Measurements from ENCODE around the gene MIGA2.

Gene MIGA2

DNA sequence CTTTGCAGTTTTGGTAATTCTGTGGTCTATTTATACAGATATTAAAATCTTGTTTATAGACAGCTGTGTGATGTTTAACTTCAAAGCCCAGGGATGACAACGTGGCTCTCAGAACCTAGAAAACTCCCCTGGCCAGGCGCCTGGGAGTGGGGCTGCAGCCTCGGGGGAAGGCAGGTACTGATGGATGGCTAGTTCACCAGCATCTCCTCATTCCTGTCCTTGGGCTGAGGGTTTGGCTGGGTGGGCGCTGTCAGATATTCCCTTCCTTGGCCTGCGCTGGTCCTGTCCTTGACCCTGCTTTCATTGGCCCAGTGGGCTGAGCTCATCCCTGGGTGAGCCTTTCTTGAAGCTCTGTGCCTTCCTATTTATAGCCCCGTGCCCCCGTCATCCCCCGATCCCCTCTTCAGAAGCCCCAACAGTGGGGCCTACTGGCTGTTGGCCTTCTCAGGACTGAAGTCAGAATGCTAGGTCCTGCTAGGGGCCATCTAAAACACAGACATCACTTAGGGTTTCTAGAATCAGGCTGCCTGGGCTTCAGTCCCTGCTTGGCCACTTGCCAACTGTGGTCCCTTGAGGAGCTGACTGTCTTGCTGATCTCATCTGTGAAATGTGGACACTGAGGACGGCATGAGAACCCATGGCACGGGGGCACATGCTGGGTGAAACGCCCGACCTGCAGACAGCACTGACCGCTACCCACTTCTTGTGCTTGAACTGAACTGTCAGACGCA is 29.2 kb upstream of the MIGA2 start:
- H3K4me2 ChIP-seq (ENCODE audit: low read length, poor library complexity, severe bottlenecking) = no peak overlapping the region
- H4K91ac ChIP-seq (ENCODE audit: low read length) = no peak overlapping the region
- no peak overlapping the region for H3K27ac ChIP-seq (ENCODE audit: low read length, poor library complexity, severe bottlenecking)
- H3K4ac ChIP-seq (ENCODE audit: low read depth in 1 of 2, low read length in 2 of 2) = no peak overlapping the region
- WGBS = 92% methylated on average over 14 of the region's 14 CpGs
- DNase-seq = no peak
- no peak overlapping the region for H3K14ac ChIP-seq (ENCODE audit: low read length in 2 of 2)
- H3K4me3 ChIP-seq (ENCODE audit: insufficient read depth in 1 of 2, low read depth in 1 of 2, low read length in 2 of 2) = no peak overlapping the region
- H3K18ac ChIP-seq (ENCODE audit: low read depth in 1 of 2, low read length in 2 of 2) = no peak overlapping the region
- no peak overlapping the region for H2BK12ac ChIP-seq (ENCODE audit: low read length in 2 of 2)
- H4K8ac ChIP-seq (ENCODE audit: low read length) = no peak overlapping the region
- H3K23ac ChIP-seq (ENCODE audit: low read length in 2 of 2) = no peak overlapping the region
- no peak overlapping the region for H2BK120ac ChIP-seq (ENCODE audit: low read depth, low read length)
- no peak overlapping the region for H2AFZ ChIP-seq (ENCODE audit: low read depth, low read length)
- H2AK5ac ChIP-seq (ENCODE audit: low read length, severe bottlenecking) = no peak overlapping the region
- H3K36me3 ChIP-seq (ENCODE audit: control insufficient read depth in 1 of 2, insufficient read depth in 2 of 2, low read depth in 1 of 2, low read length in 2 of 2) = peaks cover 59 to 92% of the 10 kb centered on the region in 2 experiments
- H2BK15ac ChIP-seq (ENCODE audit: low read depth, poor library complexity, severe bottlenecking) = no peak overlapping the region
- peaks cover 10% of the 10 kb centered on the region for H3K79me1 ChIP-seq (replicated peaks; ENCODE audit: low read length, poor library complexity, severe bottlenecking)
- peaks cover 10% of the 10 kb centered on the region for H3K4me1 ChIP-seq (ENCODE audit: control insufficient read depth, insufficient read depth, low read depth, low read length)
- peak overlapping the region; percentile 45 for H3K9ac ChIP-seq (ENCODE audit: low read length)
- no peaks in the 10 kb centered on the region for H3K9me3 ChIP-seq (ENCODE audit: control insufficient read depth, low read length)
- H3K27me3 ChIP-seq (ENCODE audit: control insufficient read depth in 1 of 2, insufficient read depth in 1 of 2, low read length in 2 of 2) = no peaks in the 10 kb centered on the region
- no peak overlapping the region for H2BK5ac ChIP-seq (ENCODE audit: low read depth, low read length, poor library complexity, severe bottlenecking)

DNA sequence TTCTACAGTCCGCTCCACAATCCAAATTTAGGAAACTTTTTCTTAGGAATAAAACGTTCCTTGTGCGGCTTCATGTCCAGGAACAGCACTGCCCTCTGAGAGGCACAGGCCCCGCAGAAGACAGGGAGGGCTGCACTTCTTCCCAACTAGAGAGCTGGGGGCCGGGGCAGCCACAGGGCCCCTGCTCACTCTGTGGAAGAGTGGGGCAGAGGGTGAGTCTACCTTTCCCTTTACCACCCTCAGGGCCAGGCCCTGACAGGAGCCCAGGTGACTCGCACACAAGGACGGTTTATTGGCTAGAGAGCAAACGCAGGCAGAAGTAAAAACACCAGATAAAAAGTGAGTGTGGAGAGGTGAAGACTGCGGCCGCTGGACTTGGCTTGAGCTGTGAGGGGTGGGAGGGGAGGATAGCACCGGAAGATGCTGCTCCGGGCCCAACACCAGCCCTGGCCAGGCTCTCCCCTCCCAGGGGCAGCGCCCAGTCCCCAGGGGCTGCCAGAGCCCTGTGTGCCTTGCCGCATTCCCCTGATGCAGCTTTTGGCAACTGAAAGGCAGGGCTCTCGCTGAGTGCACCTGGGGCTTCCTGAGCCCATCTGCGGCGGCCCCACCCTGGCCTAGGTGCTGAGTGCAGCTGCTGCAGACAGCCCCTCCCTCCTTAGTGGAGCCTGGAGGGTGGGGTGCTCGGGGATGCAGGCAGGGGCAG is 28.5 kb upstream of the MIGA2 start:
- H3K4me1 ChIP-seq (ENCODE audit: control insufficient read depth, insufficient read depth, low read depth, low read length) = peaks cover 11% of the 10 kb centered on the region
- no peak for DNase-seq
- H4K91ac ChIP-seq (ENCODE audit: low read length) = no peak overlapping the region
- no peak overlapping the region for H3K18ac ChIP-seq (ENCODE audit: low read depth in 1 of 2, low read length in 2 of 2)
- no peak overlapping the region for H2BK15ac ChIP-seq (ENCODE audit: low read depth, poor library complexity, severe bottlenecking)
- H3K23ac ChIP-seq (ENCODE audit: low read length in 2 of 2) = no peak overlapping the region
- no peak overlapping the region for H3K9ac ChIP-seq (ENCODE audit: low read length)
- H3K27me3 ChIP-seq (ENCODE audit: control insufficient read depth in 1 of 2, insufficient read depth in 1 of 2, low read length in 2 of 2) = no peaks in the 10 kb centered on the region
- H3K14ac ChIP-seq (ENCODE audit: low read length in 2 of 2) = no peak overlapping the region
- H4K8ac ChIP-seq (ENCODE audit: low read length) = no peak overlapping the region
- no peak overlapping the region for H2AK5ac ChIP-seq (ENCODE audit: low read length, severe bottlenecking)
- H2BK12ac ChIP-seq (ENCODE audit: low read length in 2 of 2) = no peak overlapping the region
- H3K9me3 ChIP-seq (ENCODE audit: control insufficient read depth, low read length) = no peaks in the 10 kb centered on the region
- no peak overlapping the region for H3K4ac ChIP-seq (ENCODE audit: low read depth in 1 of 2, low read length in 2 of 2)
- peaks cover 16% of the 10 kb centered on the region for H3K79me1 ChIP-seq (replicated peaks; ENCODE audit: low read length, poor library complexity, severe bottlenecking)
- no peak overlapping the region for H3K27ac ChIP-seq (ENCODE audit: low read length, poor library complexity, severe bottlenecking)
- H3K4me3 ChIP-seq (ENCODE audit: insufficient read depth in 1 of 2, low read depth in 1 of 2, low read length in 2 of 2) = no peak overlapping the region
- H3K4me2 ChIP-seq (ENCODE audit: low read length, poor library complexity, severe bottlenecking) = no peak overlapping the region
- H2AFZ ChIP-seq (ENCODE audit: low read depth, low read length) = no peak overlapping the region
- no peak overlapping the region for H2BK120ac ChIP-seq (ENCODE audit: low read depth, low read length)
- H2BK5ac ChIP-seq (ENCODE audit: low read depth, low read length, poor library complexity, severe bottlenecking) = no peak overlapping the region
- peaks cover 54 to 92% of the 10 kb centered on the region in 2 experiments for H3K36me3 ChIP-seq (ENCODE audit: control insufficient read depth in 1 of 2, insufficient read depth in 2 of 2, low read depth in 1 of 2, low read length in 2 of 2)
- WGBS = 95% methylated on average over 18 of the region's 18 CpGs

DNA sequence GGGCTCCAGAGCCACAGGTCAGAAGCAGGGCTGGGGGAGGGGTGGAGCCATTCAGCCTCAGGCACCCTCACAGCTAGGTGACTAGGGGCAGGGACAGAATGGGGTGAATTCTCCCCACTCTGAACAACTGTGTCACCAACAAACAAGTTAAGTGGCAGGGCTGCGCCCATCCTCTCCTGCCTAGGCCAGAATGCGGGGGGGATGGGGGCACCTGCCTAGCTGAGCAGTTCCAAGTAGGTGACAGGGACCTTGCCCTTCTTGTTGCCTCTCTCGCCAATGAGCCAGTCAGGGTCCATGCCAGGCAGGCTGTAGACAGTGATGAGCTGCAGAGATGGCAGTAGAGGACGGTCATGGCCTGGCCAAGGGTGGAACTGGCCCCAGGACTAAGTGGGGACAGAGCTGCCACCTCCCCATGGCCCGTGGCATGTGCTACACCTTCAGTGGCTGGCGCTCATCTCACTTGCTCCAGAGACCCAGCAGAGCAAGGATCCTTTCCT is 27.9 kb upstream of the MIGA2 start:
- no peak overlapping the region for H3K27ac ChIP-seq (ENCODE audit: low read length, poor library complexity, severe bottlenecking)

DNA sequence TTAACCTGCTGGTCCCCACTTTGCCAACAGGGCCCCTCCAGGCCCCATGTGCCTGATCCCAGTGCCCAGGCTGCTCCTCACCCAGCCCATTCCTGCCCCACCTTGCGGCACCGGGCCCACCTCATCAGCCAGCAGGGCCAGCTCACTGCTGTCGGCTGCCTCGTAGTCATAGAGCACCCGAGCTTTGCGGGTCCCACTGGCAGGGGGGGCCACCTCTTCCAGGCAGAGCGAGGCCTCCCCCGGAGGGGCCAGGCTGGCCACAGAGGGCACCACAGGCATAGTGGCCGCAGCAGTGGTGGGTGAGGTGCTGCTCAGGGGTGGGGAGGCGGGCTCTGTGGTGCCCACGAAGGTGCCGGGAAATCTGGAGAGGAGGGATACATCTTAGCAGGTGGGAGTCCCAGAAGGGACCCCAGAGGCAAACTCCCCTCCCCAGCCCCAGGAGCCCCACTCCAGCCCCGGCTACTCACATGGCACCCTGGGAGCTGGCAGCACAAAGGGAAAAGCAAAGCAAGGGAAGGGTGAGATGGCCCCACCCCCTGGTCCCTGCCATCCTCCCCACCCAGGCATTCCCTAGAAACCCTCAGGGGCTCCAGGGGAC is 27.3 kb upstream of the MIGA2 start:
- H3K4me3 ChIP-seq (ENCODE audit: insufficient read depth in 1 of 2, low read depth in 1 of 2, low read length in 2 of 2) = no peak overlapping the region
- no peak overlapping the region for H3K18ac ChIP-seq (ENCODE audit: low read depth in 1 of 2, low read length in 2 of 2)
- H3K4ac ChIP-seq (ENCODE audit: low read depth in 1 of 2, low read length in 2 of 2) = peak overlapping the region in 1 of 2 experiments; percentile 15
- H4K8ac ChIP-seq (ENCODE audit: low read length) = no peak overlapping the region
- H3K27me3 ChIP-seq (ENCODE audit: control insufficient read depth in 1 of 2, insufficient read depth in 1 of 2, low read length in 2 of 2) = no peaks in the 10 kb centered on the region
- H3K36me3 ChIP-seq (ENCODE audit: control insufficient read depth in 1 of 2, insufficient read depth in 2 of 2, low read depth in 1 of 2, low read length in 2 of 2) = peaks cover 56 to 95% of the 10 kb centered on the region in 2 experiments
- 99% methylated on average over 10 of the region's 13 CpGs for WGBS
- no peak overlapping the region for H3K4me2 ChIP-seq (ENCODE audit: low read length, poor library complexity, severe bottlenecking)
- no peaks in the 10 kb centered on the region for H3K9me3 ChIP-seq (ENCODE audit: control insufficient read depth, low read length)
- H3K27ac ChIP-seq (ENCODE audit: low read length, poor library complexity, severe bottlenecking) = no peak overlapping the region
- no peak overlapping the region for H3K23ac ChIP-seq (ENCODE audit: low read length in 2 of 2)
- H3K14ac ChIP-seq (ENCODE audit: low read length in 2 of 2) = no peak overlapping the region
- no peak overlapping the region for H2BK120ac ChIP-seq (ENCODE audit: low read depth, low read length)
- H3K79me1 ChIP-seq (replicated peaks; ENCODE audit: low read length, poor library complexity, severe bottlenecking) = peaks cover 24% of the 10 kb centered on the region
- no peak overlapping the region for H3K9ac ChIP-seq (ENCODE audit: low read length)
- DNase-seq = no peak
- H2AK5ac ChIP-seq (ENCODE audit: low read length, severe bottlenecking) = no peak overlapping the region
- no peak overlapping the region for H4K91ac ChIP-seq (ENCODE audit: low read length)
- H2BK5ac ChIP-seq (ENCODE audit: low read depth, low read length, poor library complexity, severe bottlenecking) = no peak overlapping the region
- no peak overlapping the region for H2AFZ ChIP-seq (ENCODE audit: low read depth, low read length)
- H2BK12ac ChIP-seq (ENCODE audit: low read length in 2 of 2) = no peak overlapping the region
- H2BK15ac ChIP-seq (ENCODE audit: low read depth, poor library complexity, severe bottlenecking) = no peak overlapping the region
- H3K4me1 ChIP-seq (ENCODE audit: control insufficient read depth, insufficient read depth, low read depth, low read length) = peaks cover 11% of the 10 kb centered on the region

More for the DNA sequence above, 27.9 kb upstream of the MIGA2 start:
- no peak overlapping the region for H2BK5ac ChIP-seq (ENCODE audit: low read depth, low read length, poor library complexity, severe bottlenecking)
- no peak overlapping the region for H4K8ac ChIP-seq (ENCODE audit: low read length)
- H2BK15ac ChIP-seq (ENCODE audit: low read depth, poor library complexity, severe bottlenecking) = no peak overlapping the region
- H4K91ac ChIP-seq (ENCODE audit: low read length) = peak overlapping the region; percentile 4
- H2AFZ ChIP-seq (ENCODE audit: low read depth, low read length) = no peak overlapping the region
- no peak overlapping the region for H2AK5ac ChIP-seq (ENCODE audit: low read length, severe bottlenecking)
- no peak overlapping the region for H3K9ac ChIP-seq (ENCODE audit: low read length)
- H2BK120ac ChIP-seq (ENCODE audit: low read depth, low read length) = no peak overlapping the region
- no peak overlapping the region for H3K23ac ChIP-seq (ENCODE audit: low read length in 2 of 2)
- no peak overlapping the region for H3K4me3 ChIP-seq (ENCODE audit: insufficient read depth in 1 of 2, low read depth in 1 of 2, low read length in 2 of 2)
- over 99% methylated on average over 6 of the region's 6 CpGs for WGBS
- H3K4me2 ChIP-seq (ENCODE audit: low read length, poor library complexity, severe bottlenecking) = no peak overlapping the region
- H3K4me1 ChIP-seq (ENCODE audit: control insufficient read depth, insufficient read depth, low read depth, low read length) = peaks cover 11% of the 10 kb centered on the region
- H3K18ac ChIP-seq (ENCODE audit: low read depth in 1 of 2, low read length in 2 of 2) = no peak overlapping the region
- no peaks in the 10 kb centered on the region for H3K27me3 ChIP-seq (ENCODE audit: control insufficient read depth in 1 of 2, insufficient read depth in 1 of 2, low read length in 2 of 2)
- H3K36me3 ChIP-seq (ENCODE audit: control insufficient read depth in 1 of 2, insufficient read depth in 2 of 2, low read depth in 1 of 2, low read length in 2 of 2) = peaks cover 54 to 92% of the 10 kb centered on the region in 2 experiments
- no peak for DNase-seq
- no peak overlapping the region for H3K4ac ChIP-seq (ENCODE audit: low read depth in 1 of 2, low read length in 2 of 2)
- H2BK12ac ChIP-seq (ENCODE audit: low read length in 2 of 2) = no peak overlapping the region
- no peak overlapping the region for H3K14ac ChIP-seq (ENCODE audit: low read length in 2 of 2)
- no peaks in the 10 kb centered on the region for H3K9me3 ChIP-seq (ENCODE audit: control insufficient read depth, low read length)
- peaks cover 22% of the 10 kb centered on the region for H3K79me1 ChIP-seq (replicated peaks; ENCODE audit: low read length, poor library complexity, severe bottlenecking)

All from mesenchymal stem cell (in vitro differentiated cells and primary cell).